Erythroblast (primary cell): ENCODE measurements around the gene POLR2H.

ENCODE experiments used
- DNase-seq, 2 experiments: peaks; one replicate each; lab custom pipeline; 2025; lab: John Stamatoyannopoulos, UW
- GATA1 ChIP-seq: IDR thresholded peaks from 2 replicates; pipeline ENCODE4 v1.6.1; 2011; ENCODE audit warnings: low read depth, mild to moderate bottlenecking, control low read depth, low read length, moderate library complexity
- POLR2A ChIP-seq: IDR thresholded peaks from 2 replicates; pipeline ENCODE4 v1.6.1; 2011; ENCODE audit warnings: mild to moderate bottlenecking, low read length

Gene POLR2H

GRCh38 chr3:184341925-184342324 is 19.6 kb upstream of the POLR2H start:
- TF ChIP-seq POLR2A (no peak), GATA1 (no peak)
- DNase-seq: no peak

DNA sequence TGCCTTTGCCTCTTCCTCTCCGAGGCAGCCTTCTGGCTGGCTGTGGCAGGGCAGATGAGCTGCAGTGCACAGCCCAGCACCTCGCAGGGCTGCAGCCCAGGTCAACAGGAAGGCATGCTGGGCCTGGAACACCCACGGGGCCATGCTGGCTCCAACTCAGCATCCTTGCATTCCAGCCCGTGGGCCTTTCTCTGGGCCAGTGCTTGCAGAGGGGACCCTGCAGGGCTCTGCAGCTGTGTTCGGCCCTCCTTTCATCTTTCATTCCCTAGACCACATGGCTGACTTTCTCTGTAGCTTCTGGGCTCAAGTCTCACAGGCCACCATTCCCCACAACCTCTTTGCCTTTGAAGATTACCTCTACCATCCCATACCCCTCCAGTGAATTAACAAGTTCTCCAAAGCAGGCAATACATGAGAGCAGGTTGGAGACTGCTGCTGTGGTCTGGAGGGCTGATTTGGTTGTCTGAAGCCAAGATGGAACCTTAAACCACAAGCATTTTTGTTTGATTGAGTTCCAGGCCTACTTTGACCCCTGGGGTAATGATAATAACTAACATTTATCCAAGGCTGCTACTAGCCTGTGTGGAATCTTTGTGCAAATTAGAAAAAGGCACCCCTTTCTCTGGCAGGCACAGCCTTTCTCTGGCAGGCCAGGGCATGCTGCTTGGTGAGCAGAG is 18.2 kb upstream of the POLR2H start:
- no peak for DNase-seq
- TF ChIP-seq POLR2A (peak; percentile 14), GATA1 (no peak)

DNA sequence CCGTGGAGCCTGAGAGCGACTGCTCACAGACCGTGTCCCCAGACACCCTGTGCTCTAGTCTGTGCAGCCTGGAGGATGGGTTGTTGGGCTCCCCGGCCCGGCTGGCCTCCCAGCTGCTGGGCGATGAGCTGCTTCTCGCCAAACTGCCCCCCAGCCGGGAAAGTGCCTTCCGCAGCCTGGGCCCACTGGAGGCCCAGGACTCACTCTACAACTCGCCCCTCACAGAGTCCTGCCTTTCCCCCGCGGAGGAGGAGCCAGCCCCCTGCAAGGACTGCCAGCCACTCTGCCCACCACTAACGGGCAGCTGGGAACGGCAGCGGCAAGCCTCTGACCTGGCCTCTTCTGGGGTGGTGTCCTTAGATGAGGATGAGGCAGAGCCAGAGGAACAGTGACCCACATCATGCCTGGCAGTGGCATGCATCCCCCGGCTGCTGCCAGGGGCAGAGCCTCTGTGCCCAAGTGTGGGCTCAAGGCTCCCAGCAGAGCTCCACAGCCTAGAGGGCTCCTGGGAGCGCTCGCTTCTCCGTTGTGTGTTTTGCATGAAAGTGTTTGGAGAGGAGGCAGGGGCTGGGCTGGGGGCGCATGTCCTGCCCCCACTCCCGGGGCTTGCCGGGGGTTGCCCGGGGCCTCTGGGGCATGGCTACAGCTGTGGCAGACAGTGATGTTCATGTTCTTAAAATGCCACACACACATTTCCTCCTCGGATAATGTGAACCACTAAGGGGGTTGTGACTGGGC is 16.8 kb upstream of the POLR2H start:
- TF ChIP-seq GATA1 (no peak), POLR2A (no peak)
- no peak for DNase-seq

DNA sequence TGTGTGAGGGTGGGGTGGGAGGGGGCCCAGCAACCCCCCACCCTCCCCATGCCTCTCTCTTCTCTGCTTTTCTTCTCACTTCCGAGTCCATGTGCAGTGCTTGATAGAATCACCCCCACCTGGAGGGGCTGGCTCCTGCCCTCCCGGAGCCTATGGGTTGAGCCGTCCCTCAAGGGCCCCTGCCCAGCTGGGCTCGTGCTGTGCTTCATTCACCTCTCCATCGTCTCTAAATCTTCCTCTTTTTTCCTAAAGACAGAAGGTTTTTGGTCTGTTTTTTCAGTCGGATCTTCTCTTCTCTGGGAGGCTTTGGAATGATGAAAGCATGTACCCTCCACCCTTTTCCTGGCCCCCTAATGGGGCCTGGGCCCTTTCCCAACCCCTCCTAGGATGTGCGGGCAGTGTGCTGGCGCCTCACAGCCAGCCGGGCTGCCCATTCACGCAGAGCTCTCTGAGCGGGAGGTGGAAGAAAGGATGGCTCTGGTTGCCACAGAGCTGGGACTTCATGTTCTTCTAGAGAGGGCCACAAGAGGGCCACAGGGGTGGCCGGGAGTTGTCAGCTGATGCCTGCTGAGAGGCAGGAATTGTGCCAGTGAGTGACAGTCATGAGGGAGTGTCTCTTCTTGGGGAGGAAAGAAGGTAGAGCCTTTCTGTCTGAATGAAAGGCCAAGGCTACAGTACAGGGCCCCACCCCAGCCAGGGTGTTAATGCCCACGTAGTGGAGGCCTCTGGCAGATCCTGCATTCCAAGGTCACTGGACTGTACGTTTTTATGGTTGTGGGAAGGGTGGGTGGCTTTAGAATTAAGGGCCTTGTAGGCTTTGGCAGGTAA is 16.0 kb upstream of the POLR2H start:
- peak; percentile 92 to 93 for DNase-seq
- TF ChIP-seq GATA1 (no peak), POLR2A (peak; percentile 77)

DNA sequence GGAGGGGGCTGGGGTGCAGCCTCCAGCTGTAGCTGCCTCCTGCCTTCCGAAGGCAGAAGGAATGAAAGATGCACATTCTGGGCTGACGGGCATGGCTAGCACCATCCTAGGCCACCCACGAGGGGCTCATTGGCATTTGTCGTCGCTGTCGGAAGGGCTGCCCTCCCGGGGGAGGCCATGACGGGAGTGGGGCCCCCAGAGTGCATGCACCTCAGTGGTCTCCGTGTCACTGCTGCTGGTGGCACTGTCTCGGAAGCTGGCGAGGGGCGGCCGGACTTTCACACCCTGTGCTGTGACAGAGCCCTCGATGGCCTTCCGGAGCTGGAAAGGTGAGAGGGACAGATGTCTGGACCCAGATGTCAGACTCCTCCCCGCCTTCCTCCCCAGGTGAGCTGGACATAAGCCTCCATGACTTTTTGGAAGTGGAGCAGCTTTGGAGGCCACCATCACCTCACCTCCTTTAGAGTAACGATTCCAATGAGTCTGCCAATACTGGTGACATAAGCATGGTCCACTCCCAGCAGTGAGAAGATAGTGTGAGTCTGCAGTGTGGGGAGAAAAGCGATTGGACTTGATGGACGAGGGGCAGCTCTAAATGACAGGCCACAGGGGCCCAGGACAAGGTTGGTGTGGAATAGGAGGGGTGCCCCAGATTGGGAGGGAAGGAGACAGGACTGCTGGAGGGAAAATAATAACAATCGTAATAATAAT is 14.9 kb upstream of the POLR2H start:
- DNase-seq: peak; percentile 72 to 76
- TF ChIP-seq POLR2A (peak; percentile 26), GATA1 (no peak)

DNA sequence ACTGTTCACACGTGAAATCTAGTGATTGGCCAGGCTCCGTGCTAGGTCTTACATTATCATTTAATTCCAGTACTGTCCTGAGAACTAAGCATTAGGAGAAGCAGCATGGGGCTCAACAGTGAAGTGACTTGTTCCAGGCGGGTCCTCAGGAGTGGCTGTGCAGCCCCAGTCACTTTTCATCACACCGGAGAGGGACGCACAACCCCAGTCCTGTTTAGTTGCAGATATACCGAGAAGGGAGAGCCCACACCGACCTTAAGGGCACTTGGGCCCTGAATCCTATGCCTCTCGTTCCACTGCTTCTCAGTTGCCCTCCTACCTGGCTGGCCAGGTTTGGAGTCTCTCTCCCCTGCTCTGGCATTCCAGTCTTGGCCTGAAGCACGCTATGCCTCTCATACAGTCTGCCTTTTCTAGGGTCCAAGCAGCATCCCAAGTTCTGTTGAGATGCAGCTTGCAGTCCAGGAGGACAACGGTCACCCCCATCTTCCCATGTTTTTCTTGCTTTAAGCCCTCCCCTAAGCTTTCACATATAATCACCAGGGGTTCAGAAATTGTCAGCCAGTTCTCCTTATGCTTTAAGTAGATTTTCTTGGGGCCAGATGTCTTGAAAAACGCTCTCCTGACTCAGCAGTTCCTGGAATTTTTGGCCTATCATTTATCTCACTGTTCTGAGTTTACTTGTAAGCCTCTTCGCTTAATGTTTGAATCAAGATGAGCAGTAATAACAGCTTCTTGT is 14.0 kb upstream of the POLR2H start:
- peak; percentile 89 to 90 for DNase-seq
- TF ChIP-seq POLR2A (peak; percentile 64), GATA1 (no peak)

DNA sequence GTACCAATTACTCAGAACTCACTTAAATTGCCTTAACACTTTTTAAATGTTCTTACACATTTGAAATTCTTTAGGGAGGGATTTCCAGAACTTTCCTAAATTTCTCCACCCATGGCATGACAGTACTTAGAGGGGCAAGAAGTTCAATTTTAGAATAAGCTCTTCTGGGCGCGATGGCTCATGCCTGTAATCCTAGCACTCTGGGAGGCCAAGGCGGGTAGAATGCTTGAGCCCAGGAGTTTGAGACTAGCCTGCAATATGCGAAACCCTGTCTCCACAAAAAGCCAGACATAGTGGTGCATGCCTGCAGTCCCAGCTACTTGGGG is 13.5 kb upstream of the POLR2H start:
- TF ChIP-seq POLR2A (peak; percentile 4), GATA1 (no peak)
- peak; percentile 69 to 76 for DNase-seq

DNA sequence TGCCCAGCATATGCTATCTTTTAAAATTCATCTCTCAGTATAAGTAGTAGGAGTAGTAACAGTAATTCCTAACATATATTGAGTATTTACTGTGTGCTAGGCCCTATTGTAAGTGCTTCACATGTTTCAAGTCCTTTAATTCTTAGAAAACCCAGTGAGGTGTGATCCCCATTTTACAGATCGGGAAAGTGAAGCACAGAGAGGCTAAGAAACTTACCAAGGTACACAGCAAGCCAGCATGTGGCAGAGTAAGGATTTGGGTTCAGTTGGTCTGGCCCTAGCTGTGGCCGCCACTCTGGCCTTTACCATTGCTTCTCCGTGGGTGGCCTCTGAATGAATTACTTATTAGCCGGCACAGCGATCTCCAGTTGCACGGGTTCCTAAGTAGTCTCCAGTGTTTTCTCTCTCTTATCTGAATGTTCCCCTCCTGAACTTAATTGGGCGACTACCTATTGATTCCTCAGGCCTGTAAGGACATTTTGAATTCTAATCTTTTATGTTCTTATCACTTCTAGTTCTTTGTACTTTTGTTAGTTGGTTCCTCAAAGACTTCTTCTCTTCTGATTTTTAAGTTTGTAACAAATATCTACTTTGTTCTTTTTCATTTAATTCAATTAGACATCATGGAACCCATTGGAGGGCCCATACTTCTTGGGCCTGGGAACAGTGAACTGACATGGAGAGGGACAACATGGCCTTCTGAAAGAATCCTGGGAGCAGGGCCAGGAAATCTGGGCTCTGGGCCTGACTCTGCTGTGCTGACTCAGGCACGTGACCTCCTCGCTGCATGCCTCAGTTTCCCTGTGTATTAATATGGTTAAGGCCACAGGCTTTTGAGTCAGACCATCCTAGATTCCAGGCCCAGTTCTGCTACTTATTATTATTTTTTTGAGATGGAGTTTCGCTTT is 11.7 kb upstream of the POLR2H start:
- TF ChIP-seq GATA1: no peak
- no peak for TF ChIP-seq POLR2A

GRCh38 chr3:184350618-184351017 is 10.9 kb upstream of the POLR2H start:
- TF ChIP-seq POLR2A (no peak), GATA1 (no peak)
- DNase-seq: no peak

More for the DNA sequence above, 11.7 kb upstream of the POLR2H start:
- no peak for DNase-seq

GRCh38 chr3:184351511-184352148 is 9.9 kb upstream of the POLR2H start:
- DNase-seq: peak; percentile 61 to 65
- TF ChIP-seq GATA1 (no peak), POLR2A (no peak)

DNA sequence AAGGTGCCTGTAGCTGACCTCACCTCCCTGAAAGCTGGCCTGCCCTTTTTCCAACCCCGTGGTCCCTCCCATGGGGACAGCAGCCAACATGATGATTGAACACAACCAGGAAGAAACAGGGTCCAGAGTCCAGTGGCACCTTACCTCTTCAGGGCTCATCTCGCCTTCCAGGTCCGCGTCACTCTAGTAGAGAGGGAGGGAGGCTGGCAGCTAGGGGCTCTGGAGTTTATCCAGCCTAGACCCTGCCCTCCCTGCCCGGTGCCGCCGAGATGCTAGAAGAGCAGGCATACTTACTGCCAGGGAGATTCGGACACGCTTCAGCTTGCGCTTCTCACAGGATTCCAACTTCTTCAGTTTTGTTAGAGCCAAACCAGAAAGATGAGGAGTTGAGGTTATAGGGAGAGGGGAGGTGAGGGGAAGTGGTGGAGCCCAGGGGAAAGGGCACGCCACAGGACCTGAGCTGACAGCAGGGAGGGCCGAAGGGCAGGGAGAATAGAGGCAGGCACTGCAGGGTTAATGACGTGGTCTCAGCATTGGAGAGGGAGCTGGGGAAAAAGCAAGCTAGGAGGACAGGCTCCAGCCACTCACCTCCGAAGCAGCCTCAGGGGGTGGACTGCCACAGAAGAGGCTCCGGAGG is 9.2 kb upstream of the POLR2H start:
- DNase-seq: peak; percentile 32 to 67
- no peak for TF ChIP-seq POLR2A
- no peak for TF ChIP-seq GATA1
